ENCODE measurements around the gene RAB11B. TPM values are rescaled to one million over a fixed set of nuclear protein-coding genes. Genes with fewer than 3 reads are reported as not detected.

Gene RAB11B
- total and polyA plus RNA-seq, 2 experiments from 2014 or later: 10.4 to 84.9 TPM

DNA sequence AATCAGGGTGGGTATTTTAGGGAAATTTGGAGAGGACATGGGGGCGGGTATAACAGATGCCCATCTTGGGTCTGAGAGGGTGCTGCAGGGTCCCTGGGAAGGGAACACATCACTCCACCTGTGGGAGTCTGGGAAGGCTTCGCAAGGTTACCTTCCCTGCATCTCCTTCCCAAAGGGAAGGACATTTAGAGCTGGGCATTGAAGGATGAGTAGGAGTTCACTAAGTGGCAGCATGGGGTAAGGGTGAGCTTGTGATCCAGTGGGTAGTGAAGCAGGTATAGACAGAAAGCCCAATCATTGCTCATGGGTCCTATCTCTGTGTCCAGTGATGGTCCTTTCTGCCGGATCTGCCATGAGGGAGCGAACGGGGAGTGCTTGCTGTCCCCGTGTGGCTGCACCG is 36.1 kb downstream of the RAB11B start:
- Histone ChIP-seq H3K9ac (no peak overlapping the region), H4K20me1 (ENCODE audit: insufficient read depth) (no peaks in the 10 kb centered on the region), H3K9me3 (ENCODE audit: low read depth) (no peaks in the 10 kb centered on the region), H3K4me2 (ENCODE audit: unreplicated experiment) (no peak overlapping the region), H3K4me1 (ENCODE audit: insufficient read depth) (peaks cover 12% of the 10 kb centered on the region; the same call in 1 of the 2 replicates), H3K27ac (no peak overlapping the region), H3K4me3 (no peak overlapping the region), H3F3A (ENCODE audit: insufficient read depth) (peaks cover 7% of the 10 kb centered on the region; the same call in 1 of the 2 replicates), H3K79me2 (ENCODE audit: insufficient read depth) (no peaks in the 10 kb centered on the region), H3K9me2 (ENCODE audit: insufficient read depth) (no peaks in the 10 kb centered on the region), H3K27me3 (replicated peaks; ENCODE audit: insufficient read depth) (no peaks in the 10 kb centered on the region), H3K36me3 (ENCODE audit: low read depth) (no peaks in the 10 kb centered on the region), H2AFZ (no peak overlapping the region)
- WGBS, 2 experiments (ENCODE audit: low coverage in 1 of 2, low lambda C conversion rate in 2 of 2, missing lambda C conversion rate in 2 of 2): 81 to 87% methylated on average over 7 of the region's 7 CpGs
- TF ChIP-seq EZH2phosphoT487 (IDR thresholded peaks at IDR 0.05; ENCODE audit: insufficient read depth, low read depth): no peak
- no peak for TF ChIP-seq EZH2 (IDR thresholded peaks at IDR 0.05; ENCODE audit: insufficient read depth, poor library complexity, severe bottlenecking)
- in situ Hi-C loops (cut with MboI): no loop called here
- DNase-seq: no peak

- no peak for TF ChIP-seq EZH2phosphoT487 (IDR thresholded peaks at IDR 0.05; ENCODE audit: insufficient read depth, low read depth)
- TF ChIP-seq EZH2 (IDR thresholded peaks at IDR 0.05; ENCODE audit: insufficient read depth, poor library complexity, severe bottlenecking): no peak
- H3K4me2 ChIP-seq (ENCODE audit: unreplicated experiment): no peak overlapping the region
- no peaks in the 10 kb centered on the region for H3F3A ChIP-seq (ENCODE audit: insufficient read depth)
- no peaks in the 10 kb centered on the region for H4K20me1 ChIP-seq (ENCODE audit: insufficient read depth)
- no peaks in the 10 kb centered on the region for H3K36me3 ChIP-seq (ENCODE audit: low read depth)
- in situ Hi-C loops (cut with MboI): no loop called here
- 77 to 96% methylated on average over 5 to 6 of the region's 6 CpGs for WGBS, 2 experiments (ENCODE audit: low coverage in 1 of 2, low lambda C conversion rate in 2 of 2, missing lambda C conversion rate in 2 of 2)
- H3K4me1 ChIP-seq (ENCODE audit: insufficient read depth): peaks cover 3% of the 10 kb centered on the region; the same call in 1 of the 2 replicates
- no peaks in the 10 kb centered on the region for H3K27me3 ChIP-seq (replicated peaks; ENCODE audit: insufficient read depth)
- no peak overlapping the region for H2AFZ ChIP-seq
- no peak overlapping the region for H3K4me3 ChIP-seq
- no peak overlapping the region for H3K9ac ChIP-seq
- no peaks in the 10 kb centered on the region for H3K79me2 ChIP-seq (ENCODE audit: insufficient read depth)
- H3K9me2 ChIP-seq (ENCODE audit: insufficient read depth): no peaks in the 10 kb centered on the region
- DNase-seq: no peak
- no peaks in the 10 kb centered on the region for H3K9me3 ChIP-seq (ENCODE audit: low read depth)
- H3K27ac ChIP-seq: no peak overlapping the region
Observed at GRCh38 chr19:8429044-8429443, 38.9 kb downstream of the RAB11B start.

DNA sequence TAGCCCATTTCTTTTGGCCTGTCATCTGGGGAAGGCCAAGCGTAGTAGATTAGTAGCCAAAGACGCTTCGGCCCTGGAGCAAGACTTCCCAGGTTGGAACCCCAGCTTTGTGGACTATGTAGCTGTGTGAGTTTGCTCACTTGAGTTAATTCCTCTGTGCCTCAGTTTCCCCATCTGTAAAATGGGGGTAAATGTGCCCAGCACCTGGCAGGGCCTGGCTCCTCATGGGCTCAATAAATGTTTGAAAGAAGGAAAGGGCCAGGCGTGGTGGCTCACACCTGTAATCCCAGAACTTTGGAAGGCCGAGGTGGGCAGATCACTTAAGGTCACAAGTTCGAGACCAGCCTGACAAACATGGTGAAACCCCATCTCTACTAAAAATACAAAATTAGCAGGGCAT is 39.7 kb downstream of the RAB11B start:
- Histone ChIP-seq H3K9ac (no peak overlapping the region), H4K20me1 (ENCODE audit: insufficient read depth) (no peaks in the 10 kb centered on the region), H3K9me3 (ENCODE audit: low read depth) (no peaks in the 10 kb centered on the region), H3K4me1 (ENCODE audit: insufficient read depth) (no peaks in the 10 kb centered on the region), H3K27ac (no peak overlapping the region), H3F3A (ENCODE audit: insufficient read depth) (no peaks in the 10 kb centered on the region), H2AFZ (no peak overlapping the region), H3K9me2 (ENCODE audit: insufficient read depth) (no peaks in the 10 kb centered on the region), H3K36me3 (ENCODE audit: low read depth) (no peaks in the 10 kb centered on the region), H3K79me2 (ENCODE audit: insufficient read depth) (no peaks in the 10 kb centered on the region), H3K4me3 (no peak overlapping the region), H3K27me3 (replicated peaks; ENCODE audit: insufficient read depth) (no peaks in the 10 kb centered on the region), H3K4me2 (ENCODE audit: unreplicated experiment) (no peak overlapping the region)
- no peak for DNase-seq
- in situ Hi-C loops (cut with MboI): no loop called here
- 94 to 97% methylated on average over 6 of the region's 6 CpGs for WGBS, 2 experiments (ENCODE audit: low coverage in 1 of 2, low lambda C conversion rate in 2 of 2, missing lambda C conversion rate in 2 of 2)
- TF ChIP-seq EZH2 (IDR thresholded peaks at IDR 0.05; ENCODE audit: insufficient read depth, poor library complexity, severe bottlenecking): no peak
- TF ChIP-seq EZH2phosphoT487 (IDR thresholded peaks at IDR 0.05; ENCODE audit: insufficient read depth, low read depth): no peak

DNA sequence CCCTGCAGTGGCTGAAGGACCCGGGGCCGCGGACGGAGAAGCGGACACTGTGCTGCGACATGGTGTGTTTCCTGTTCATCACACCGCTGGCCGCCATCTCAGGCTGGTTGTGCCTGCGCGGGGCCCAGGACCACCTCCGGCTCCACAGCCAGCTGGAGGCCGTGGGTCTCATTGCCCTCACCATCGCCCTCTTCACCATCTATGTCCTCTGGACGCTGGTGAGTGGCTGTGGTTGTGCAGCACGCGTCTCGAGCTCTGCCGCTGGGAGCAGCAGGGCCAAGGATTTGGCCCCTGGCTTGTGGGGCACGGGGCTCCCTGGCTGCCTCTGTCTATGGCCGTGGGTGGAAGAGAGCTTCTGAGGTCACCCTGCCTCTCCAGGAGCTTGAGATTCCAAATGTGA is 40.5 kb downstream of the RAB11B start:
- 90% methylated on average over 20 of the region's 20 CpGs for WGBS, 2 experiments (ENCODE audit: low coverage in 1 of 2, low lambda C conversion rate in 2 of 2, missing lambda C conversion rate in 2 of 2)
- in situ Hi-C loops (cut with MboI): no loop called here

DNA sequence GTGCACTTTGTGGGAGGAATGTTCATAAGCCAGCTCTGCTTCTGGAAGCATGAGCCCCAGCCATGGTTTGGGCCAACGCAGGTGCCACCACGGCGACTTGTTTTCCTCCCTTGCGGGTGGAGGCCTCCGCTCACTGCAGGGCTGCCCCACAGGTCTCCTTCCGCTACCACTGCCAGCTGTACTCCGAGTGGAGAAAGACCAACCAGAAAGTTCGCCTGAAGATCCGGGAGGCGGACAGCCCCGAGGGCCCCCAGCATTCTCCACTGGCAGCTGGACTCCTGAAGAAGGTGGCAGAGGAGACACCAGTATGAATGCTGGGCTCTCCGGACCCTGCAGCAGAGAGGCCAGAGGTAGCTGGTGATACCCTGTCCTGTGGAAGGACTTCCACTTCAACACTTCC is 48.1 kb downstream of the RAB11B start:
- in situ Hi-C loops (cut with MboI): no loop called here

More for the DNA sequence above, 40.5 kb downstream of the RAB11B start:
- Histone ChIP-seq H3K9me2 (ENCODE audit: insufficient read depth) (no peaks in the 10 kb centered on the region), H3K4me2 (ENCODE audit: unreplicated experiment) (no peak overlapping the region), H3K36me3 (ENCODE audit: low read depth) (no peaks in the 10 kb centered on the region), H3K9me3 (ENCODE audit: low read depth) (no peaks in the 10 kb centered on the region), H3K9ac (no peak overlapping the region), H2AFZ (no peak overlapping the region), H3K4me3 (no peak overlapping the region), H3F3A (ENCODE audit: insufficient read depth) (no peaks in the 10 kb centered on the region), H3K27me3 (replicated peaks; ENCODE audit: insufficient read depth) (no peaks in the 10 kb centered on the region), H3K4me1 (ENCODE audit: insufficient read depth) (no peaks in the 10 kb centered on the region), H4K20me1 (ENCODE audit: insufficient read depth) (no peaks in the 10 kb centered on the region), H3K79me2 (ENCODE audit: insufficient read depth) (no peaks in the 10 kb centered on the region), H3K27ac (no peak overlapping the region)
- TF ChIP-seq EZH2 (IDR thresholded peaks at IDR 0.05; ENCODE audit: insufficient read depth, poor library complexity, severe bottlenecking): no peak
- no peak for DNase-seq

More for the DNA sequence above, 48.1 kb downstream of the RAB11B start:
- no peaks in the 10 kb centered on the region for H3F3A ChIP-seq (ENCODE audit: insufficient read depth)
- H3K27me3 ChIP-seq (replicated peaks; ENCODE audit: insufficient read depth): no peaks in the 10 kb centered on the region
- H3K36me3 ChIP-seq (ENCODE audit: low read depth): no peaks in the 10 kb centered on the region
- no peak overlapping the region for H3K27ac ChIP-seq
- H4K20me1 ChIP-seq (ENCODE audit: insufficient read depth): no peaks in the 10 kb centered on the region
- no peaks in the 10 kb centered on the region for H3K79me2 ChIP-seq (ENCODE audit: insufficient read depth)
- no peak overlapping the region for H3K9ac ChIP-seq
- no peaks in the 10 kb centered on the region for H3K9me3 ChIP-seq (ENCODE audit: low read depth)
- WGBS, 2 experiments (ENCODE audit: low coverage in 1 of 2, low lambda C conversion rate in 2 of 2, missing lambda C conversion rate in 2 of 2): 94 to 96% methylated on average over 10 to 12 of the region's 12 CpGs
- H2AFZ ChIP-seq: no peak overlapping the region
- H3K9me2 ChIP-seq (ENCODE audit: insufficient read depth): no peaks in the 10 kb centered on the region
- TF ChIP-seq EZH2phosphoT487 (IDR thresholded peaks at IDR 0.05; ENCODE audit: insufficient read depth, low read depth) (no peak), EZH2 (IDR thresholded peaks at IDR 0.05; ENCODE audit: insufficient read depth, poor library complexity, severe bottlenecking) (no peak)
- no peak overlapping the region for H3K4me2 ChIP-seq (ENCODE audit: unreplicated experiment)
- DNase-seq: no peak
- H3K4me3 ChIP-seq: no peak overlapping the region
- H3K4me1 ChIP-seq (ENCODE audit: insufficient read depth): no peaks in the 10 kb centered on the region

Data from GM23248 (cell line).